HG02885 (cell line): Measurements from ENCODE around the gene C5orf47.

Experiments used
- ATAC-seq: cut with Tn5 transposase; IDR thresholded peaks from one replicate; pipeline ENCODE4 v1.9.1; 2021; ENCODE audit warnings: mild to moderate bottlenecking; ENCODE audit not compliant: unreplicated experiment, poor library complexity

Gene C5orf47, protein sequence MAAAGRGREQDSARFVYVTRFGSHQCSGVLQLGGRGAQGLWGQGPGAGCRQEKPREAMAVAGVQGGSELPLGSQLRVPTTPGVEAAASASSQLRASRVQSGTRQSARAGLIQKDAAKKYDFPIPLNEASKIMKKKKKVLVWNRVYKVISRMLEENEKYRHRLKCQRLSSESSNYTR

DNA sequence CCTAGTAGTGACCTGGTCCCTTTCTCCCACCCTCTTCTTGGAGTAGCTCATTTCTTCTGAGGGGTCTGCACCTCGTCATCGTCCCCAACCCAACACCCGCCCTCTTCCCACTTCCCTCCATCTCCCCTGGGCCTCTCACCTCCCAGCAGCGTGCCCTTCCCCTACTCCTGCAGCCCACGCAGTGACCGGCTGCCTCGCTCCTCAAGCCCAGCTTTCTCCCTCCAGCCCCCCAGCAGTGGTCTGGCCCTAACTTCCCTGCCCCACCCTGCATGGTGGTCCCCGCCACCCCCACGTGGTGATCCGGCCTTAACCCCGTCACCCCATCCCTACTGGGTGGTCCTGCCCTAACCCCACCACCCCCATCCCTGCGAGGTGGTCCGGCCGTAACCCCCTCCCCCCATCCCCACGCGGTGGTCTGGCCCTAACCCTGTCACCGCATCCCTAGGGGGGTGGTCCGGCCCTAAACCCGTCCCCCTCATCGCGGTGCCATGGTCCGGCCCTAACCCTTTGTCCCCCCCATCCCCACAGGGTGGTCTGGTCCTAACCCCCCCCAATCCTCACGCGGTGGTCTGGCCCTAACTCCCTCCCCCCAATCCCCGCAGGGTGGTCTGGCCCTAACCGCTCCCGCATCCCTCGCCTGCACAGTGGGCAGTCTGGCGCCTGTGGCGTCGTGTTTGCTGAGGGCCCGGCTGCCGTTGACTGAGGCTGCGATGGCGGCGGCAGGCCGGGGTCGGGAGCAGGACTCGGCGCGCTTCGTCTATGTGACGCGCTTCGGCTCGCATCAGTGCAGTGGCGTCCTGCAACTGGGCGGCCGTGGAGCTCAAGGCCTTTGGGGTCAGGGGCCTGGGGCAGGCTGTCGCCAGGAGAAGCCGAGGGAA lies at the start of gene C5orf47:
Gene C5orf47, plus strand, starts transcription at position 617 of the 878 bp plus-strand sequence. Its CDS starts 94 bp downstream, at position 711.
- no peak for ATAC-seq

- ATAC-seq: no peak
Measured at GRCh38 chr5:173940269-173940668, 48.7 kb upstream of the C5orf47 start.

- ATAC-seq: no peak
Measured at GRCh38 chr5:173941102-173941501, 47.9 kb upstream of the C5orf47 start.

- ATAC-seq: no peak
Measured at GRCh38 chr5:173941758-173942401, 47.1 kb upstream of the C5orf47 start.

GRCh38 chr5:173944511-173944910 lies 44.5 kb upstream of the C5orf47 start:
- ATAC-seq: no peak

DNA sequence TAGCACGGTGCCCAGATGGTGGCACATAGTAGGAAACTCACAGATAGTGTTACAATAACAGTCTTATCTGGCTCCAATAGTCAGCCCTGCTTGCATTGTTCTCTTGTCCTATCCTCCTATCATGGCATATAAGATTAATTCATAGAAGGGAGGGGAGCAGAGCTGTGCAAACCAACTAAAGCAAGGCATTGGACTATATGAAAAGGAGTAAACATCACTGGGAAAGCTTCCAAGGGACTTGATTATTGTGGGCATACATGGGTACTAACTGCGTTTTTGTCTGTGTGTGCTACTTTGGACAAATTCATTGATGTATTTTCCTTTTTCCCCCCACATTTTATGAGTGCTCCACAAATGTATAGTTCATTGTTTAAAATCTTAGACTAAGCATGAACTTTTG lies 43.8 kb upstream of the C5orf47 start:
- ATAC-seq: no peak

- ATAC-seq: no peak
Measured at GRCh38 chr5:173946323-173946722, 42.6 kb upstream of the C5orf47 start.

DNA sequence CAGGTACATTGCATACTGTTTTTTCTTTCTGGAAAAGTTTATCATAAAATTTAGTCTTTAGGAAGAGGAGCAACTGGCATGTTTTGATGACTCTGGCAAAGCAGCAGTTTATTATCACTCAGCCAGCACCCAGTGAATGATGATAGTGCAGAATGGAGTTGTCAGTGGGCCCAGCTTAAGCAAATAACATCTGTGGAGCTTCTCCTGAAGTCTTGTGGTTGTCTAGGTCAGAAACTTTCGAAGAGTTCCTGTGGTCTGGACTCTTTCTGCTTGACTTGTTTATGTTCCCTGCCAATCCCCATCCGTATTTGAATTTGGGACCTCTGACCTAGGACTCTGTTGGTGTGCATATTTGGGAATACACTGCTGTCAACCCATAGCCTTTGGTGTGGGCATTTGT lies 38.1 kb upstream of the C5orf47 start:
- no peak for ATAC-seq

DNA sequence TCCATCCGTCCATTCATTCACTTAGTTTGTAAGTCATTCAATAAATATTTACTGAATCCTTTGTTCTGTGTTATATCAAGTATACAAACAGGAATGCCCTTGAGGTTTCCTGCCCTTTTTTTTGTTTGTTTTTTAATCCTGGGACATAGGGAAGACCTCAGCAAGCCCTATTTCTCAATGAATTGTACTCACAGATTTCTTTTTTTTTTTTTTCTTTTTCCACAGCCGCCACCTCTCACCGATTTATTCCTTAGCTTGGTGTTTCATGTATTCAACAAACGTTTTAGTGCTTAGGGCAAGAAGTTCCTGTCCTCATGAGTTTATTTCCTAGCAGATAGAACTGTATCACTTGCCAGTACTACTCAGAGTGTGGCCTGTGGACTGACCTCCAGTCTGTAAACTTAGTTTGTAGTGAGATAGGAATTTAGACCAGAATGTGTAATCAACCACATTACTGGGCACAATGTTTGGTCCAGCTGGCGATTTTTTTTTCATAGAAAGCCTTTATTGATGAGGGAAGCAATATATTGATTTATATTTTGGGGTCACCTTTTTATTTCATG lies 35.4 kb upstream of the C5orf47 start:
- ATAC-seq: no peak

DNA sequence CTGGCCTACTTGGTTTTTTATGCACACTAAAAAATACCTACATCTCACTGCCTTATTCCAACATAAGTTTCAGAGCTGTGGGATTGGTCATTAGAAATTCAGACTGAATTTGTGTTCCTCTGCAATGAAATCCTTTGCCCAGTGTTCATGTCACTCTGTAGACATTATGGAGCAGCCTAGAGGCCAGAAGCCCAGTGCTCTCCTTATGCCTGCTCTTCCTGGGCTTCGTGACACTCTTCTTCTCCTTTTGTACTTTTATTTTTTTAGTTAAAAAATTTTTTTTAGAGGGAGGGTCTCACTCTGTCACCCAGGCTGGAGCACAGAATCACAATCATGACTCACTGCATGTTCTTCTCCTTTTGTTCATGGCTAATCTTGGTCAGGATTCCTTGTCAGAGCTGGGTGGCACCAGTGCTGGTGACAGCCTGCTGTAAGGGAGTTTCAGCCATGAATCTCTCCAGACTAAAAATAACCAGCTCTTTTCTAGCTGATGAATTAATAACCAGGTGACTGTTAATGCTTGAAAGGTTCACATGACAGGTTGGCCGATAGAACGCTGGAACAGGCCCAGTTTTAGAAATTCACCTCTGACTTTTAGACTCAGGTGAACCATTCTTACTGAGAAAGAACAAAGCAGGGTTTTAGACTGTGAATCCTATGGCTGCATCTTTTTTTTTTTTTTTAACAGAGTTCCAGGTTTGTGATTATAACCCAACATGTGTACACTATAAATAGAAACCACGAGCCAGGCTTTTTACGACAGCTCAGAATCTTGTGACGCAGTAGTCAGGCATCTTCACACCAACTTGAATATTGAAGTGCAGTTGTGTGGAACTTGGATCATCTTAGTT lies 34.1 kb upstream of the C5orf47 start:
- no peak for ATAC-seq

- ATAC-seq: no peak
Measured at GRCh38 chr5:173960986-173961385, 28.0 kb upstream of the C5orf47 start.

DNA sequence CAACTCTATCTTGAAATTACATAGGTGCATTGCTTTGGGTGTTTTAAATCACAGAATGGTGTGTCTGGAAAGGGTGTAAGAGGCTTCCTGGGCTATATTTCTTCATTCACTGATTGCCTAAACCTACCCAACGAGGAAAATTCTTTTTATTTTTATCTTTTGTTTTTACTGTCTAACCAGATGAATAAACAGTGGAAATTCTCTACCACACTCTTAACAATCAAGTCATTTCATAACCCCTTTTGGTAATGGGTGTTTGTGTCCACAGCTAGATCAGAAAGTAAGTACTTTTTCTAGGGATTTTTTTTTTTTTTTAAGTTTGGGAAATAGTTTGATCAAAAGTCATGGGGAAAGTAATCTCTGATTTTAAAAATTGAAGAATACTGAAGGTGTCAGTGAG lies 27.6 kb upstream of the C5orf47 start:
- ATAC-seq: no peak

- ATAC-seq: no peak
Measured at GRCh38 chr5:173962436-173962972, 26.5 kb upstream of the C5orf47 start.

DNA sequence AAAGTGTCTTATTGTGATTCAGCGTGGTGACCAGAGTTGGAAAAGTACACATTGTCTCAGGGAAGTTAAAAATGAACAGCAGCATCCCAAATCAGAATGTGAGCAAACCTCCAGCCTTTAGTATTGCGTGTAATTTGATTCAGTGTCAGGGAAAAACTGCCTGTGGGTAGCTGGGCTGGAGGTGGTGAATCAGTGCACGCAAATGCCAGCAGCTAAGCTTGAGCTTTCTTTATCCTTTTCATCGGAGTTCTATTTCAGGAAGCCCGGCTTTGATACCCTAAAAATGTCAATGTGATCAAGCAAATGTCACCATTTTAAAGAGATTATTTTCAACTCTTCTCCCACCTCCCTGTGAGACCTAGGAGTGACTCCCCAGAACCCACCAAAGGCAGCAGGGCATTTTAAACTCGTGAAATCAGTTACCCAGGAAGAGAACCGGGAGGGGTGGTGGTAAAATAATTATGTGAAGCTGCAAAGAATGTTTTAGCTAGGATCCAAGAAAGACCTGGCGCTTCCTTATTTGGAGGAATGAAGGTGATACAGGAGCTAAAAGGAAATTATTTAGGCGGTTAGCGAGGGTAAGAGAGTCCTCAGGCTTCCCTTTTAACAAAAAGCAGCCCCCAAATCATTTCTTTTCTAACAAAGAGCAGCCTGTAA lies 25.7 kb upstream of the C5orf47 start:
- no peak for ATAC-seq

- no peak for ATAC-seq
Measured at GRCh38 chr5:173963867-173964441, 25.0 kb upstream of the C5orf47 start.

GRCh38 chr5:173964506-173964905 lies 24.5 kb upstream of the C5orf47 start:
- ATAC-seq: no peak

- ATAC-seq: no peak
Measured at GRCh38 chr5:173967241-173967640, 21.7 kb upstream of the C5orf47 start.

- no peak for ATAC-seq
Measured at GRCh38 chr5:173968154-173968797, 20.7 kb upstream of the C5orf47 start.
